ENCODE results near the gene RAB33A.
"Not testable (repeated sequence)": the region's sequence is repeated elsewhere in the genome, so short reads cannot be mapped to it uniquely, and the experiment has no call there.

Gene RAB33A

DNA sequence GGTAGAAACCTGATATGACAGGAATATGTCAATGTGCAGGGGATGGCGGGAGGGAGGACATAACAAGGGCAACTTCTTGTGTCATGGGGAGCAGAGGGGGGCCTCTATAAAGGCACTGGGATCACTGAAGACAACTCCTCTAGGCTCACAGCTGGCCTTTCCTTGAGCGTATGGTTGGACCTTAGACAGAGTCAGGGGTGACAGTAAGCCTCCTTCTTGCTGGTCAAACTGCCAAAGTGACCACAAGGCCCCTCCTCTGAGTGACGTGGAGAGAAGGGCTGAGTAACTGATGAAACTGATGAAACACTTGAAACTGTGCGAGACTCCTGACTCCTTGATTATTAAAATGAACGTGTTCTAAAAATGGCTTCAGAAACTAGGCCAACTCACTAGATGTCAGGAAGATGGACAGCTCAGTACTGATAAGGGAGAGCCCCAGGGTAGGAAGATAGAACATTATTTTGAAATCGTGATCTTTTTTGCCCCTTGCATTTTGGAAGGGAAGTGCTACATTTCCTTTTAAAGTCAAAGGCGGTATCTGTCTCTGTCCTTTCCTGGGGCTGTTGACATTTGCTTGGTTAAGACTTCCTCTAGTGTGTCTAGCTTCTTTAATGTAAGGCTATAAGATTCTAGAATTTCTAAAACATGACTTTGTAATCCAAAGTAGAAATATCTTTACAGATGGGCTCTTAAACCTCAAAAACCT, 1.6 kb downstream of the RAB33A start:
- DNase-seq, result no peak

DNA sequence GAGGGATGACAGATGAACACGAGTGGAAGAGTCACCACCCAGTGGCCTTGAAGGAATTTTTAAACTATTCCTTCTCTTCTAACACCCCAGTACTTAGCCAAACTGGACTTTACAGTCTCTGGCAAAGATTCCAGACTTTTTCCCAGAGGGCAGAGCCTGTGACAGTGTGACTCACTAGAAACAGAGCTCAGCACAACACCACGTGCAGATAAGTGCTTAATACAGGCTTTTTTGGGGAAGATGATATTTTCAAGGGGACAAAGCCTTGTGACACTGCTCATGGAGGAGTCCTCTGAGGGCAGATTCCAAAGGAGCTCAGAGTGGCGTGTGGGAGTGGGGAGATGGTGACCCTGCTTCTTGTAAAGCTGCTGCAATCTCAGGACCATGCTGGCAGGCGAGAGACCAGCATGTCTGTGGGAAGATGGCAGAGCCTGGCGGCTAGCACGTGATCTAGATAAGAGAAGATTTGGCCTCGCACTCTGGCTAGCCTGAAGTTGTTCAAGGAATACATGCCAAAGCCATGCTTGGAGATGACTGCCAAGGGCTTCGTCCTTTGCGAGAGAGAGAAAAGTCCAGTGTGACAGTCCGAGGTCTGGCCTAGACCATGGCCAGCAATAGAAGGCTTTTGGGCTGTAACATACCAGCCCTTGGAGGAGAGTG, 2.4 kb downstream of the RAB33A start:
- no peak for DNase-seq

DNA sequence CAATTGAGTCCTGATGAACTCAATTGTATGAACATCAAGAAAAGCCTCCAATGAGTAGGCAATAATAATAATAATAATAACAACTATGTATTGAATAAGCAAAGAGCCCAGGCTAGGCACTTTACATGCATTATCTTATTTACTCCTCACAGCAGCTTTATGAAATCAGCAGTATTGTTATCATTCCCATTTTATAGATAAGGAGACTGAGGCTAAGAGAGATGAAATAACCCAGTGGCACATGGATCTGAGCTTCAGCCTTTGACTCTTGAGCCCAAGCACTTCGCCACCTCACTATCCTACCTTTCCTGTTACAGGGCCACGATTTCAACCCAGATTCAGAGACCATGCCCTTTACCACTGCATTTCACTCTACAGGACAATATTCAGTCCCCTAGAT, 3.2 kb downstream of the RAB33A start:
- DNase-seq, result no peak

DNA sequence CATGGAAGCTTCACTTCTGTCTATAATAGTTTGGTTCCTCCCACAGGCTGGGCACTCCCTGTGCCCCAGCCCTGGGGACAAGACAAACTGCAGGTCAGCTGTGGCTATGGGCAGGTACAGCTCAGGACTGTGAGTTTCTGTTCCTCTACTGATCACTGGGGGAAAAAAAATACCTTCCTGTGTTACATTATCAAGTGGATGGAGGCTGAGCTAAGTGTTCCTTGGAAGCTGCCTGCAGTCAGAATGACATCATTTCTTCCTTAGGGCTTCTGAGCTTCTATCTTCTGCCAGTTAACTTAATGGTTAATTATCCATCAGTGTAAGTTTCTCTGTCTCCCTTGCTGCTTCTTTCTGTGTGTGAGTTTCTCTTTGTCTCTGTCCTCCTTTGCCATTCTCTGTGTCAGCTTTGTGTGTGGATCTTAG, 4.6 kb downstream of the RAB33A start:
- no peak for DNase-seq

DNA sequence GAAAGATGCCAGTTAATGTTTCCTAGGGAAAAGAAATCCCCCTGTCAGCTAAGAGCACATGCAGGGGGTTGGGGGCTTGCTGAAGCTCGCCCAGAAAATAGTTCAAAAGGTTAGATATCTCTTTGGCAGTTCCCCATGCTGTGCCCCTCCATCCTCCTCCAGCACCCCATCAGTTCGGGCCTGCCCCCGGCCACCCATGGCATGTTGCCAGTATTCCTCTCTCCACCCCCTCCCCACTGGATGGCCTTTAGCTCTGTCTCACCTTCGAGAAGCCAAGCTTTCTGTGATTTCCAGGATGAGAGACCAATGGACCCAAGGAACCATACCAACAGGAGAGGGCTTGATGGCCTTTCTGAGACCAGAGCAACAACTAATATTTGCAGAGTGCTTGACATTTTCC, 5.2 kb downstream of the RAB33A start:
- no peak for DNase-seq

DNA sequence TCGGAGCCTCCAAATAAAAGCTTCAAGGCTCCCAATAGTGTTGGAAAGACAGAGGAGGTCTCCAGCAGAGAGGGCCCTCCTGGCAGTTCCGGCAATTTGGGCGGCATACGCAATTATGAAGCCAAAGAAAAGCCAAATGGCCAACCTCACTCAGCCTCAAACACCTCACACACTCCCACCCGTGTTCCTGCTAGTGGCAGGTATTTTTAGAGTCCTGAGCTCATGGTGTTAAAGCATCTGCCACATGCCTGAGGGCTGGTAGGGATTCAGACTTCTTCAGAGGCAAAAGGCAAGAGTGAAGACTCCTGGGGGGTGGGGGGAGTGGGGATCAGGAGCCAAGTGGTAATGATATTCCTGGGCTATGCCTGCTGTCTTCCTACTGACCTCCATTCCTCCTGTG, 7.4 kb downstream of the RAB33A start:
- no peak for DNase-seq

DNA sequence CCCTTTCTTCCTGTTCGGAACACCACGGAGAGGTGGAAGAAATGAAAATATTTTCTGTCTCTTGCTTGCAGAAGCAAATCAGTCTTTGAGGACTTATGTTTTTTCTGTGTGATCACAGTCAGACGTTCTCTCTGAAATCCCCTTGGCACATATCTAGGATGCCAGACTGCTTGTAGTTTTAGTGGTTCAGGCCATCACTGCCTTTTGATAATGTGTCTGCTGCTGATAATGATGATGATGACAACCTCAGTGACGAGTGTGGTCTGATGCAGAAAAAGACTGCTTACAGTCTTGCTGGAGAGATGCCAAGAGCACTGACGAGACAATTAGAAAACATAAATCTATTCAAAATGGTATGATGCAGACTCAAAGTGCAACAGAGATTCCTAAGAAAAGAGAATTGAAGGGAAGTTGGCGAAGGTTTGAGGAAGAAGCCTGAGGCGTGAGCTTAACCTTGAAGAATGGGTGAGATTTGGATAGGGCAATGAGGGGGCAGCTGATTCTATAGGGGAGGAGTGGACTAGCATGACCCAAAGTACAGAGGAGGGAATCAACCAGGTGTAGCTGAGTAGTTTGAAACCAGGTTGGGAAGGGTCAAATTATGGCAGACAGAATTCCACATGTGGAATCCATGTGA, 7.9 kb downstream of the RAB33A start:
- DNase-seq, result no peak

DNA sequence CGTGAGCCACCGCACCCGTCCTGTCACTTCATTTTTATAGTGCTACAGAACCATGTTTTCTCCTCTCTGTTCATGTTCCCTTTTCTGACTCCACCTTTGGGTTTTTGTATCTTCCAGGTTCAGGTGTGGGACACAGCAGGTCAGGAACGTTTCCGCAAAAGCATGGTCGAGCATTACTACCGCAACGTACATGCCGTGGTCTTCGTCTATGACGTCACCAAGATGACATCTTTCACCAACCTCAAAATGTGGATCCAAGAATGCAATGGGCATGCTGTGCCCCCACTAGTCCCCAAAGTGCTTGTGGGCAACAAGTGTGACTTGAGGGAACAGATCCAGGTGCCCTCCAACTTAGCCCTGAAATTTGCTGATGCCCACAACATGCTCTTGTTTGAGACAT, 12.4 kb downstream of the RAB33A start:
- DNase-seq, result no peak

DNA sequence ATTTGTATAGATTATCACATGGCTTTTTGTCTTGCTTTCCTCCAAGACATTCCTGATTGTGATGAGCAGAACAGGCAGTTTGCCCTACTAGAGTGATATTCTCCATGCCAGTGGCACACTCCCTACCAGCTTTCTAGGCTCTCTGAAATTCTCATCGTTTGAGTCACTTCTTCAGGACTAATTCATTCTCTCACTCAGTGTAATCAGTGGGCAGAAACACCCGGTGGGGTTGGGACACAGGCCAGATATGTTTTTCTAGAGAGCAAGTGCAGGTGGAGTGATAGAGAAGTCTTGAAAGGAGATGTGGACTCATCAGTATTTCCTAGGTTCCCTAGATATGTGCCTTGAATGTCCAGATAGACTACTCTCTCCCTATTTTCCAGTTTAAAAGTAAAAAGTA, 13.1 kb downstream of the RAB33A start:
- no peak for DNase-seq

DNA sequence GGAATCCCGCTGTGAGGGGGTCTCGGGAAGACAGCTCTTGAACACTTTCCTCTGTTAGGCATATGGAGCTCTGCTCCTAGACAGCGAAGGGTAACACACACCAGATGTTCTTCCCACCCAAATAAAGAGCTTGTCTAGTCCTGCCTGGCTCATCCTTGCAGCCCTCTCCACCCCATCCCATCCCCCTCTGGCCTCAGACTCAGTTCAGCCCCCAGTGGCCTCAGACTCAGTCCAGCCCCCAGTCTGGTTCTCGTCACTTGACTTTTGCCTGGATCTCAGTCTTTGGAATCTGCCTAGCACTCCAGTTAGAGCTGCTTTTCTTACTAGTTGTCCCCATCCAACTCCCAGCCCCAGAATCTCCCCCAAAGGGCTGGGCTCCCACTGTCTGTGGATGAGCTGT, 14.9 kb downstream of the RAB33A start:
- no peak for DNase-seq

DNA sequence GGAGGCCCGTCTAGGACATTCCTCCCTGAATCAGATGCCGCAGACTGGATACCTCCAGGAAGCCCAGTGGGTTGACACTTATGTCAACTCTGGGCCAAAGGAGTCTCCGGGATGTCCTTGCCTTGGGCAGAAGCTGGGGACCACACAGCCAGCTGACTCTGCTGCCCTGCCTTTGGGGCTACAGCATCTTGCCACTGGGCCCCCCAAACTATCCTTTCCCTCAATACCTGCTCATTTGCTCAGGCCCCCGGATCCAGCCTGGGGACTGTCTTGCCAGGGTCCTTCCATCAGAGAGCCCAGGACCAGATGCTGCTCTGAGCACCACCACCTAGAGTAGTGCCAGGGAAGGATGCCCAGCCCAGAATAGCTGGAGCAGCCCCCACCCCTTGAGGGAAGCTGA, 19.0 kb downstream of the RAB33A start:
- no peak for DNase-seq

DNA sequence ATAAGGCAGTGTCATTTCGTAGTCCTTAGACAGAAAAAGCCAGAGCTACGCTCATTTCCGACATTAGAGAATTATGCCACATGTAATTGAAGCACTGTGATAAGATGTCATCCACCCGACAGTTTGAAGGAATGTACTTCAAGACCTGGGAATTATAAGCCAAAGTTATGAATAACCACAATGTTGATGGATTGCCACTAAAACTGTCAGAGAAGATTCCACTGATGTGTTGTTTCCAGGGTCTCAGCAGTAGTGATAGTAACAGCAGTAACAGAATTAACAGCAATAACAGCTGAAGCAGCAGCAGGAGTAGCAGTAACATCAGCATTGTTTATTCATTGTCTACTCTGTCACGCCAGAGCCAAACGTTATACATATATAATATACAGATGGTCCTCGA, 24.7 kb downstream of the RAB33A start:
- DNase-seq, result no peak

DNA sequence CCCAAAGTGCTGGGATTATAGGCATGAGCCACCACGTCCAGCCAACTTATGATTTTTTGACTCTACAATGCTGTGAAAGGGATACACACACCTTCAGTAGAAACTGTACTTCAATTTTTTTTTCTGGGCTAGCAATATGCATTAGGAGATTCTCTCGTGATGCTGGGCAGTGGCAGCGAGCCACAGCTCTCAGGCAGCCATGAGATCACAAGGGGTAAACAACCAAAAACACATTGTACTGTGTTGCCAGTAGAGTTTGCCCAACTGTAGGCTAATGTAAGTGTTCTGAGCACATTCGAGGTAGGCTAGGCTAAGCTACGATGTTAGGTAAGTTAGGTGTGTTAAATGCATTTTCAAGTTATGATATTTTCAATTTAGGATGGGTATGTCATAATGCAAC, 25.7 kb downstream of the RAB33A start:
- DNase-seq, result no peak

DNA sequence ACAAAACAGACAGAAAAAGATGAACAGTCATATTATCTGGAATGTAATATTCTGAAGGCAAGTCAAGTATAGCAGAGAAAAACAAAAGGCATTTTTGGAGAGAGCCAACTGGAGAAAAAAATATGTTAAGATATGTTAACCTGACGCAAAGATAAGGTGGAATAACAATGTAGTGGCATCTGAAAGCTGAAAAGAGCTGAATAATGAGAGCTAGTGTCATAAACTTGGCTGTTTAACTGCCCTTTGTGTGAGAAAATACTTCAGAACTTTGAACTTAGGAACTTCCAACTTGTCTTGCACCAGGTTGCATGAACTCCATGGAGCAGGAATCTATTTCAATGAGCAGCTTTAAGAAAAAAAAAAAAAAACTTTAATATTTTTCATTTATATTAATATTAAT, 32.9 kb downstream of the RAB33A start:
- DNase-seq, result no peak

DNA sequence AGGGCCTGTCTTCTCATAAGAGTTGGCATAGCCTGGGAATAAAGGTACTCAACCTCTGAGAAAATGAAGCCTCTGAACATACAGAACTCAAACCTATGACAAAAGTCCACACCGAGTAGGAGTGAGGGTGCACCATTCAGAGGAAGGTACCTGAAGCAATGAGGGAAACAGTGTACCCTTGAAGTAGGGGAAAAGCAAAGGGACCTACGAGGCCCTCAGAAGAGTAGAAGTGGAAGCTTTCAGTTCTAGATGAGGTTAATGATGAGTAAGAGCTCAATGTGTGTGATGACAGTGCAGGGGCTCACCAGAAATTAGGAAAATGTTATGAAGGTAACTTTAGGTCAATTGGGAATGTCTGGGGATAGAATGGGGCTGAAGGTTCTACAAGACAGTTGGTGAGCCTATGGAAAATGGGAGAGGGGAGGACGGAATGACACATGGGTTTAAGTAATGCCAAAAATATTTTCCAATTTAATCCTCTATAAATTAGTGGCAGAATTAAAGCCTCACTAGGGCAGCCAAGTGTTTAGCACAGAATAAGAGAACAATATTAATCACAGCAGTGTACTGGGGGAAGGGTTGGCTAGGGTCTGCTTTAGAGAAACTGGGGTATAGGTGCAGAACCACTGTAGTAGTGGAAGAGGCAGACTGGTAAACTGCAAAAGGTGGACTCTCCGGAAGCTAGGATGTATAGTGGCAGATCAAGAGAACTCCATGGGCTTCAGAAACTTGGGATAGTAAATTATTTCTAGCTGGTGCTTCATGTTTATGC, 39.8 kb downstream of the RAB33A start:
- no peak for DNase-seq

DNA sequence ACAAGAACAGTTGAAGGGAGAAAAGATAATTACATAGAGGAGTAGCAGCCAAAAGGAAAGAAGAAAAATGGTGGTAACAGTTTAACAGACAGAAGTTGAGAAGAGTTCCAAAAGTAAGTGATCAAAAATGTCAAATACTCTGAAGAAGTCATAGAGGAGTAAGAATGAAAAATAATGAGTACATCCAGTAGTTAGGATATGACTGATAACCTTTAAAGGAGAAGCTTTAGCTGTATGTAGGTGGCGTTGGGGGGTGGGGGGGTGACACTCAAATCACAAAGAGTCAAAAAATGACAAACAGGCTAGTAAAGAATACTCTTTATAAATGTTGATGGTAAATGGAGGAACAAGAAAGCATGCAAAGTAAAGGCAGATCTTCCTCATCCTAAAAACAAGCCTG, 40.6 kb downstream of the RAB33A start:
- no peak for DNase-seq

DNA sequence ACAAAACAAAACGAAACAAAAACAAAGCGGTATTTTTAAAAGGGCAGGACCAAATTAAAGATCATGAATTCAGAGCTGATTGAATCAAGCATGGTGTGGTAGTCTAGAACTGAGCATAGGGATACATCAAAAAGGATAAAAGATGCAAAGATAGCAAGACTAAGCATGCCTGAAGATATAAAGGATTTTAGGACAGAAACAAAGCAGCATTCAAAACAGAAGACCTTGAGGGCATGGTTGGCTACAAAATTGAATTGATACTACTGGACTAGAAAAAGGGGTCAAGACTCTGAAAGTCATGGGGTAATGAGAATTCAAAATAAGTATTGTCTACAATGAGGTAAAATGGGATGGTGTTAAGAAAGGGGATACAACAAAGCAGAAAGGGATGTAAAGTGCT, 41.6 kb downstream of the RAB33A start:
- no peak for DNase-seq

DNA sequence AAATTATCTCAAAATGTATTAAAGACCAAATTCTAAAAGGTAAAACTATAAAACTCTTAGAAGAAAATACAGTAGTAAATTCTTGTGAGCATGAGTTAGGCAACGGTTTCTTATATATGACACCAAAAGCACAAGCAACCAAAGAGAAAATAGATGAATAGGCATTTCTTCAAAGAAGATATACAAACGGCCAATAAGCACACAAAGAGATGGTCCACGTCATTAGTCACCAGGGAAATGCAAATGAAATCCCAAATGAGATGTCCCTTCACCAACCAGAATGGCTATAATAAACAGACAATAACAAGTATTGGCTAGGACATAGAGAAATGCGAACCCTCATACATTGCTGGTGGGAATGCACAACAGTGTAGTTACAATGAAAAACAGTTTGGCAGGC, 44.6 kb downstream of the RAB33A start:
- no peak for DNase-seq

DNA sequence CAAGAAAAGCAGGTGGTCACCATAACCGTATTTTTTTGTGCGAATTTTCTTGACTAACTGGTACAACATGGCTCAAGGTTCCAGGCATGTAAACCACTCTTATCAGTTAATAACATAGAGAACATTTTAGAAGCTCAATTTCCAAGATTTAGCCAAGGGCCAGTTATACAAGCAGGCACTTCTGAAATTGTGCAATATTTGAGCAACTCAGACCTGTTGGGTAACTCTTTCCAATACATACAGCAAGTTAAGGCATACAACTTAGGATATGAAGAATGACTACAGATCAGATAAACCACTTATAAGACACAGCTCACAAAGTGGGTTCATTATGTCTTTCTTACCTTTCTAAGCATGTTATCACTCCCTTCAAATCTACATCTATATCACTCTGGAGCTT, 53.0 kb downstream of the RAB33A start:
- no peak for DNase-seq

DNA sequence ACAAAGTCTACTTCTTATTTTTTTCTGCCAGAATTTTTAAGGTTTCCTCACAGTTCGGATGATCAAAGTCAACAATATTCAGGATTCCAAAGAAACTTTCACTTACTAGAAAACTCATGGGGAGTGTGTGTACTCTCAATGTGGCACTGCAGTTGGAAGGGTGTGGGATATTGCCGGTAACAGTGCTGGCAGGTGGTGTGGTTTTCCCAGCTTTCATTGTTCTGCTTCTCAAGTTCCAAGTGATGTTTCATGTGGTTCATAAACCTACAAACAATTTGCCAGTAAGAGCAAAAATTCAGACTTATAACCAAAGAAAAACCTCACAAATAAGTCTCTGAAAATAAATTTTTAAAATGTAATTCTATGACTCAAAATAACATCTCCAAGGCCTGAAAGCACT, 57.1 kb downstream of the RAB33A start:
- DNase-seq, result no peak

DNA sequence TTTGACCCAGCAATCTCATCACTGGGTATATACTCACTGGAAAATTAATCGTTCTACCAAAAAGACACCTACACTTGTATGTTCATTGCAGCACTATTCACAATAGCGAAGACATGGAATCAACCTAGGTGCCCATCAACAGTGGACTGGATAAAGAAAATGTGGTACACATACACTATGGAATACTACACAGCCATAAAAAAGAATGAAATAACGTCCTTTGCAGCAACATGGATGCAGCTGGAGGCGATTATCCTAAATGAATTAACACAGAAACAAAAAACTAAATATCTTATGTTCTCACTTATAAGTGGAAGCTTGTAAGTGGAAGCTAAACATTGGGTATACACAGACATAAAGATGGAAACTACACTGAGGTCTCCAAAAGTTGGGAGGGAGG, 59.4 kb downstream of the RAB33A start:
- not testable (repeated sequence) for DNase-seq

Measured in T-helper 9 cell (primary cell).